Embryonic facial prominence (tissue), 1 donor: Measurements from ENCODE around the gene DNAJC17.

Experiments used
- DNase-seq: peaks from one replicate; pipeline ENCODE4 v3.0.0-alpha.2; 2016; ENCODE audit errors: extremely low spot score

The DNAJC17 gene

DNA sequence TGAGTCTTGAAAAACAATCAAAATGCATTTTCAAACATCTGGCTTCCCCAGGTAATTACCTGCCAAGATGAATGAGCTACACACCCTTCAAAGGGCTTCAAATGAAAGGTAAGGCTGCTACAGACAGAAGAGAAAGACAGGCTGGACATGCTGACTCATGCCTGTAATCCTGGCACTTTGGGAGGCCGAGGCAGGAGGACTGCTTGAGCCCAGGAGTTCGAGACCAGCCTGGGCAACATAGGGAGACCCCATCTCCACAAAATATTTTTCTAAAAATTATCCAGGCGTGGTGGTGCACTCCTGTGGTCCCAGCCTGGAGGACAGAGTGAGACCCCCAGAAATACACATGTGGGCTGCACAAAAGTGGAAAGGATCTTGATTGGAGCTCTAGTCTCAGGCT, 14.9 kb downstream of the DNAJC17 start:
- no peak for DNase-seq

- DNase-seq: no peak
Measured at GRCh38 chr15:40790718-40791117, 16.6 kb downstream of the DNAJC17 start.

DNA sequence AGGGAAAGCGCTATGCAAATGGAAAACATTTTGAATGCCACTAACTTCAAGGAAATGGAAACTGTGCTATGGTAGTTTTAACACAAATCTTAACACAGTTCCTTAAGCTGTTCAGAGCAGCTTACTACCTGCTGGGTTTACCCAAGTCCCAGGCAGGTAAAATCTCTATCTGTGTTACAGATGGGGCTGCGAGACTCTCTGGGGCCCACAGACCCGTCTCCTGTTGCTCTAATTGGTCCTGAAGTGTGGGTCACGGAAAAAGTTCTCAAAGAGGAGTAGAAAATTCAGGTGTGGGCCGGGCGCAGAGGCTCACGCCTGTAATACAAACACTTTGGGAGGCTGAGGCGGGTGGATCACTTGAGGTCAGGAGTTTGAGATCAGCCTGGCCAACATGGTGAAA, 17.3 kb downstream of the DNAJC17 start:
- DNase-seq: no peak

GRCh38 chr15:40789119-40789518, 18.2 kb downstream of the DNAJC17 start:
- DNase-seq: no peak

- no peak for DNase-seq
Measured at GRCh38 chr15:40787991-40788390, 19.3 kb downstream of the DNAJC17 start.

DNA sequence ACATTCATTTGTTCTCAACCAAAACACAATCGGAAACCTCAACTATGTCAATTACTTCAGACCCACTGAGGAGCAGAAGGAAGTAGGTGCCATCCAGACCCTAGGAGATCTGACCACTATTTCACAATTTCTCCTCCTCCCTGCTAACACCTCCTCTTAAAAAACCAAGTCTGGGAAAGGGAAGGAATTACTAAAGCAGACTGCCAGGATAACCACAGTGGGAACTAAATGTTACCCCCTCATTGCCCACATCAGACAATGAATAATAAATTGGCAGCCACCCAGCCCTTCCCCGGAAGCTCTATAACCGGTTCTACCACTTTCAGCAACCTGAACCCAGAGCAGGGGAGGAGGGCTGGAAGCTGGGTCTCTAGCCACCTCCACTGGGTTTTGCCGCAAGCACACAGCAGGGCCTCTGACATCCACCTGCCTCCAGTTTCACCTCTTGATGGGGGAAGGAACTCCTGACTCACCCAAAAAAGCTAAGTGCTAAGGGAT, 19.9 kb downstream of the DNAJC17 start:
- DNase-seq: peak; percentile 45

DNA sequence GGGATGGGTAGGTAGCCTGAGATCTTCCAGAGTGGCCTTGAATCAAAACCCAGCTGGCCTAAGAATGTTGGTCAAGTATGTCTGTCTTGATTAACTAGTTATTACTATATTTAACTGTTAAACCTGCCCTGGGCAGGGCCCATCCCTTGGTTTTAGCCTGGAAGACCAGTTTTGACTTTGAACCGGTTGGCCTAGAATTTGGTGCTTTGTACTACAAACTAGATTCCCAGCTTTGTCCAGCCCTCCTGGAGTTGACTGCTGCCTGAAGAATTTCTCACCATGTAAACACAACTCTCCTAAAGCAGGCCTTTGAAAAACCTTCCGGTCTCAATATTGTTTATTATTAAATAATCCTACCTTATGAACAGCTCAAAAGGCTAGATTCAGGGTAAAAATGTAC, 21.5 kb downstream of the DNAJC17 start:
- no peak for DNase-seq

GRCh38 chr15:40785164-40785563, 22.1 kb downstream of the DNAJC17 start:
- DNase-seq: peak; percentile 3

DNA sequence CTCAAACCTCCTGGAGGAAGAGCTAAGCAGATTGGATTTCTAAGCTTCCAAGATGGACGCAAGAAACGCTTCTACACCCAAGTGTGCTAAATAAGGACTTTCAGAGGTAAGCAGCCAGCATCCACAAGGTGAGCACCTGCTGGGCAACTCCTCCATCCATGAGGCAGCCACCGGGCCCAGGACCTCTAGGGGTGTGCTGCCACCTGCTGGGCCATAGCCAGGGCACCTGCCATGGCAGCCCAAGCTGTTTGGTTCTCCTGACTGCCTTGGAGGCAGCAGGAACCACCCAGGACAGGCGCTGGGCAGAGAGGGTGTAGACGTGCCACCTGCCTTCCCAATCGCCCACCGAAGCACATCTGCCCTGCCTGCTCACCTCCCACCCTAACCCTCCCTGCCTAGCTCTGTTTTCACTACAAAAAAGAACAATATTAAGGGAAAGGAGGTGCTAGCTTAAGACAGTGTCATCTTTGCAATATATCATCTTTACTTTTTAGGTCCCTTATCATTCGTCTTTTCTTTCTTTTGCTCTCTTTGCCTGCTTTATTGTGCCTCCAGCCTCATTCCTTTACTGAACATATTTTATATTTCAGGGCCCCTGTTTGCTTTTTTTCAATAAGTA, 24.6 kb downstream of the DNAJC17 start:
- peak; percentile 4 for DNase-seq

DNA sequence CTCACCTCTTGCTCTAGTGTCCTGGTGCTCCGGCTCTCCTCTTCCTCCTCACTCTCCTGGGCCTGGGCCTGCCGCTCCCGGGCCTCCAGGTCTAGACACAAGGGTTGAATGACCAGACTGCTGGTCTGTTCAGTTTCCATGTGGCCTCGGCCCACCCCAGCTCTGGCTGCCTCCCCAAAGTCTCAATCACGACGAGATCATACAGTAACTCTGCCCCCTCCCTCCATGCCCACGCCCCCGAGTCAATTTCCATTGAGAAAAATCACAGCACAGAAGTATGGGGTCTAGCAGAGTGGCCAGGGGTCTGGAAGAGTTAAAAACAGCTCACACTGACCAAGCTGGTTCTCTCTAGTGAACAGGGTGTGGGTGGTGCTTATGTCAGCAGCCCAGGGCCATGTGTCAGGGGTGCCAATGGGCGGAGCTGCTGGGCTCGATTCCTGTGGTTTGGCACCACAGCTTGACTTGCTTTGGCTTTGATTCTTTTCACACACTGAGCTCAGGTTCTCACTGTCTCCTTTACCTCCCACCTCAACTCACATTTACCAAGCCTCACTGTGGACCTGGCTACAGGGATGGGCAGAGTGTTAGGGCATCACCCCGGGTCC, 30.6 kb downstream of the DNAJC17 start:
- peak; percentile 5 for DNase-seq

DNA sequence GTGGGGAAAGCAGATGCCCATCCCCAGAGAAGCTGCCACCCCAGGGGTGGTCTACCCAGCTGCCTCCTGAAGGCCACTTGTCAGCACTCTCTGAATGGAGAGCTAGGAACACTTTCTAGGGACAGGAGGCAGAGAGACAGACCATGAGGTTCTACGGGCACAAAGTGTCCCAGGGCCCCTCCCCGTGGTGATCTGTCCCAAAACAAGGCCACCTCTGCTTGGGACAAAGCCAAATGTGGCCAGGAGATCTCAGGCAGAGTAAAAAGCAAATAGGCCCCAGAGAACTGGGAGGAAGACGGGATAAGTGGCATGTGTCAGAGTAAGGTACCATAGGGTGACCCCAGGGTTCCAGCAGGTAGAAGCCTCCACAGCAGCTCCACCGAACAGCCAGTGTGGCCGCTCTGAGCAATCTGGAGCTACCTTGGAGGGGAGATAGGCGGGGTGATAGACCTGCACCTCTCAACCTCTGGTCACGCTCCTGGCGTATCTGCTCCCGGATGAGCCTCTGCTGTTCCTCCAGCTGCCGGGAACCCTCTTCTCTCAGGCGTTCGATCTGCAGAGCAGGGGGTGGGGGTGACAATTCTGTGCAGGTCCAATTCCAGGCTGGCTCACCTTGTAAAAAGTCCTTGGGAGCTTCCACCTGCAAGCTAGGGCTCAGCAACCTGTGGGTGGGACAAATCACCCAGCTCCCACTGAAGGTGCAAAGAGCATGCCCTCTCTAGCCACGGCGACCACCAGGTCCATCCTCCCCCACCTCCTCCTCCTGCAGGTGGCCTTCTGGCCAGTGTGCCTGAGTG, 31.3 kb downstream of the DNAJC17 start:
- no peak for DNase-seq

DNA sequence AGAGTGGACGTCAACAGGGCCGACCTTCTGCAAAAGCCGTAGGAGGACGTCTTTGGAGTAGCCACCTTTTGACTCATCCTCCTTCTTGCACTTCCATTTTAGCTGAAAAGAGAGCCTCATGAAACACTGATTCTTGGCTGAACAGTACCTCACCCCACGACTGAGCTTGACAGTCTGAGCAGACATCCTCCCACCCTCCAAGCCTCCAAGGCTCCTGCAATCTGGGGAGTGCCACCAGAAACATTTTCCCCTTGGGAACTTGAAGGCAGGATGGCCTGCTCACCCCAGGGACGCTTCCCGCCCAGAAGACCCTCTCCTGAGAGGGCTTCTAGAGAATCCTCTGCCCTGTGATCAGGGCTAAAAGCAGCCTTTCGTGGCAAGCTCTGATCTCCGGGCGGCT, 32.3 kb downstream of the DNAJC17 start:
- DNase-seq: no peak

DNA sequence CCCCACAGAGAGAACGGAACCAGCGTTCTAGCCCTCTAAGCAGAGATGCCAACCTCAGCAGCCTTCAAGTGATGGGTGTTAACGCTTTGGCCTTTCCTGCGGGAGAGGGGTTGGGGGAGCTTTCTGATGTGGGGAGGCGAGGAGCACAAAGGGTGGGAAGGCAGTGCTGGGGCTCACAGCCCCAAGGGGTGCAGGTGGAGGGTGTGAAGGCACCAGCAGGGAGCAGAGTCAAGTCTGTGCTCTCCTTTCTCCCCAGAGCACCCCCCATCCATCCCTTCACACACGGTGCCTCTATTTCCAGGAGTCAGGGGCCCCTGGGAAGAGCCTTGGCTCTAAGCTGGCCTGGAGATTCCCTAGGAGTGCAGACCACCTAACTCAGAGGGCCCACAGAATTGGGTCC, 33.4 kb downstream of the DNAJC17 start:
- no peak for DNase-seq

- DNase-seq: no peak
Measured at GRCh38 chr15:40773496-40773895, 33.8 kb downstream of the DNAJC17 start.

DNA sequence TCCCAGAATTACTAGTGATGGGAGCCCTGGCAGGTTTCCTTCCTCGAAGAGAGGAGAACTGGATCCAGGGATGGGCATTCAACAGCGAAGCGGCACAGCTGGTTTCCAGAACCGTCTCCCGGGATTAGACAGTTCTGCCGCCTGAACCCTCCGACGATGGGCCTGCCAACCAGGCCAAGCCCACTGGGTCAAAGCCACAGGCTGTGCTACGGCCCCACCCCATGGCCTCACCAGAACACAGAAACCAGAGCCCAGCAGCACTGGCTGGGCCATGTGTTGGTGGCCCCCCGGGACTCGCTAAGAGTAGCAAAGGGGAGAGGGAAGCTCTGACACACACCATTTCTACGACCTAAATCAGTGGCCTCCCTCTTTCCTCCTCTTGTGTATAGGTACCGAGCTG, 35.3 kb downstream of the DNAJC17 start:
- no peak for DNase-seq

DNA sequence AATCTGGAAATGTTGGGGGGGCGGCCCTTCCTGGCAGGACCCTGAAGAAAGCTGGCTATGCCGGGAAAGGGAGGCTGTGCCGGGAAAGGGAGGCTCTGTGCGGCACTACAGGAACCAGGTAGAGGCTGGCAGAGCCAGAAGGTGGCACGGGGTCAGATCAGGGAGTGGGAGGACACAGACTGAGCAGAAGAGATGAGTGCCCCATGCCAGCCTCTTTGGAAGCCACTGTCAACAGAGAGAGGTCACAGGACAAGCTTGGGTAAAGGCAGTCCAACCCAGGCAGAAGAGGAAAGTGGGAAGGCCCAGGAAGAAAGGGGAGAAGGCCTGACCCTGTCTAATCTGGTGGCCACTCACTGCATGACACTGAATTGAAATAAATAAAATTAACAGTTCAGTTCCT, 36.0 kb downstream of the DNAJC17 start:
- no peak for DNase-seq

DNA sequence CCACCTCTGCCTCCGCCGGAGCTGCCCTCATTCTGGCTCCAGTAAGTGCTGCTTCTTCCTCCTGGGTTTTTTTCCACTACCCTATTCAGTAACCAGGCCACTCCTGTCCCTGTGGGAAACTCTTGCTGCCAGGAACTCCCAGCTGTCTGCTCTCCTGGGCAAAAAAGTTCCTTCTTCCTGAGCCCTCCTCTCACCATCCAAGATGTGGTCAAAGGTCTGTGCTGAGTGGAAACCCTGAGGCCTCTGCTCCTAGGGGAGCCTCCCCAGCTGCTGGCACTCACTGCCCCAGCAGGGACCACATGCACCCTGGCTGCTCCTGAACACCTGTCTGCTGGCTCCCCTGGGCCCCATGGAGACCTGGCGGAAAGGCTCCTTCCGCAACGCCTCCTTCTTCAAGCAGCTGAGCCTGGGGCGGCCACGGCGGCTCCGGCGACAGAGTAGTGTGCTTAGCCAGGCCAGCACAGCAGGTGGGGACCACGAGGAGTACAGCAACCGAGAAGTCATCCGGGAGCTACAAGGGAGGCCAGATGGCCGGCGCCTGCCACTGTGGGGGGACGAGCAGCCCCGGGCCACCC, 37.0 kb downstream of the DNAJC17 start:
- DNase-seq: no peak

- DNase-seq: peak; percentile 35
Measured at GRCh38 chr15:40769274-40770146, 37.8 kb downstream of the DNAJC17 start, which contains the start of gene C15orf62. Gene C15orf62 (plus strand): TSS chr15:40769980. CDS start chr15:40770496, 516 bp downstream.

DNA sequence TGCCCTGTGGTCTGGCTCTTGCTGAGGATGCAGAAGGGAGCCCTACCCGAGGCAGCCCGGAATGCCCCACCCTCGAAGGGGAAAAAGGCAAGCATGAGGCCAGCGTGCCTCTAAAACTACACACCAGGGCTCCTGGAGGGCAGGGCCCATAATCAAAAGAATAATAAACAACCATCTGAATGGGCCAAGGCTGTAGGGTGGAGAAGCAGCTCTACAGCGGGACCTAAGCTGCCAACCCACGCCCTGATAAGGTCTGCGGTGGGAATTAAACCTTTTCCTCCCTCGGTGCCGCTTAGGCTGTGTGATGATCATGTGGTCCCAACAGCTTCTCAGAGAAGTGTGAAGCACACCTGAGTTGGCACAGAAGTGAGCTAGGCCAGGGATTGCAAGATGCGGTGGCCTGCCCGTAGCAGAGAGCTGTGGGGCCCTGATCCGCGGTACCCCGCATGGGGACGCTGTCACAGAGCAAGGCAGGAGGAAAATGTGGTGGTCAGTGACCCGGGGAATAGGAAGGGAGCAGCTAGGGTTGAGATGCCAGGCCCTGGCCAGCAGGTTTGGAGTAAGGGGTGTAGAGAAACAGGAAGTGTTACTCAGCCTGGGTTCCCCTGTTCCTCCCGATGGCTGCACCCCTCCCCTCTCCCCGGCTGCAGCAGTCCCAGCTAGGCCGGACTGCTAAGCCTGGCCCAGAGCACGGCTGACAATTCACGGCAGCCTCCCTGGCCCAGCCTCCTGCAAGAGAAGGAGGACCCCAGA, 38.6 kb downstream of the DNAJC17 start:
- no peak for DNase-seq

GRCh38 chr15:40767838-40768500, 39.3 kb downstream of the DNAJC17 start:
- no peak for DNase-seq
